Activated T-helper 2 cell treated with anti-CD3 and anti-CD28 coated beads, Interferon-gamma antibody, Interleukin-2, Interleukin-4, amounts not matched to agents 10 μg/mL and 5 μg/mL and 100 μg/mL, durations not matched to agents 14 hours and 24 hours and 36 hours (primary cell): ENCODE results near the gene ERMAP. TPM values are rescaled to one million over a fixed set of nuclear protein-coding genes. Genes with fewer than 3 reads are reported as not detected.

Experiments used
- total RNA-seq: library from RNA; stranded (reverse); gene quantifications from 2 replicates; pipeline ENCODE4 v1.2.3, GENCODE V29; 2022

Gene ERMAP
- total RNA-seq, 1 donor from 2014 or later, result 3.1 TPM

Other genes starting within 250 kb of the ERMAP start
- 77.5 and 78.7 TPM in 2 replicates for gene PPIH, start 158.7 kb upstream of the ERMAP start, total RNA-seq
- gene YBX1, start 134.7 kb upstream of the ERMAP start, total RNA-seq, result 815 and 840 TPM in 2 replicates
- not detected in 2 replicates for gene CLDN19, start 76.9 kb upstream of the ERMAP start, total RNA-seq
- gene P3H1, start 50.1 kb upstream of the ERMAP start, total RNA-seq, result 47.9 and 56.7 TPM in 2 replicates
- 6.9 and 10.3 TPM in 2 replicates for gene C1orf50, start 49.9 kb upstream of the ERMAP start, total RNA-seq
- gene TMEM269, start 32.1 kb upstream of the ERMAP start, total RNA-seq, result 0.16 and 0.39 TPM in 2 replicates
- gene SVBP, start 275 bp downstream of the ERMAP start, total RNA-seq, result 11.4 and 12.3 TPM in 2 replicates
- gene ZNF691, start 29.5 kb downstream of the ERMAP start, total RNA-seq, result 8.4 and 9.6 TPM in 2 replicates
- gene SLC2A1, start 141.7 kb downstream of the ERMAP start, total RNA-seq, result 143 and 155 TPM in 2 replicates